GM21786 (cell line): ENCODE data around the gene MYL3.

ENCODE experiments used
- ATAC-seq: cut with Tn5 transposase; IDR thresholded peaks from one replicate; pipeline ENCODE4 v1.9.1; 2021; ENCODE audit not compliant: unreplicated experiment

MYL3 gene

GRCh38 chr3:46851364-46852333 is 11.6 kb downstream of the MYL3 start:
- ATAC-seq = no peak

- no peak for ATAC-seq
These were observed 12.8 kb downstream of the MYL3 start for GRCh38 chr3:46850468-46850779.

GRCh38 chr3:46849686-46850467 is 13.4 kb downstream of the MYL3 start:
- ATAC-seq = no peak

- ATAC-seq = no peak
These were observed 14.1 kb downstream of the MYL3 start for GRCh38 chr3:46849045-46849631.

- no peak for ATAC-seq
These were observed 14.8 kb downstream of the MYL3 start for GRCh38 chr3:46848271-46849044.

- no peak for ATAC-seq
These were observed 15.5 kb downstream of the MYL3 start for GRCh38 chr3:46847744-46848143.

GRCh38 chr3:46846624-46847542 is 16.4 kb downstream of the MYL3 start:
- no peak for ATAC-seq

GRCh38 chr3:46845860-46846623 is 17.2 kb downstream of the MYL3 start:
- peak; percentile 63 for ATAC-seq

- ATAC-seq = peak; percentile 69
These were observed 17.8 kb downstream of the MYL3 start for GRCh38 chr3:46845397-46845859.

GRCh38 chr3:46844881-46845312 is 18.3 kb downstream of the MYL3 start:
- ATAC-seq = no peak

- ATAC-seq = no peak
These were observed 18.8 kb downstream of the MYL3 start for GRCh38 chr3:46844397-46844796.

GRCh38 chr3:46843508-46843907 is 19.7 kb downstream of the MYL3 start:
- ATAC-seq = no peak

GRCh38 chr3:46840491-46840890 is 22.8 kb downstream of the MYL3 start:
- no peak for ATAC-seq

GRCh38 chr3:46838301-46838700 is 24.9 kb downstream of the MYL3 start:
- no peak for ATAC-seq

- ATAC-seq = no peak
These were observed 27.8 kb downstream of the MYL3 start for GRCh38 chr3:46835491-46835890.

- no peak for ATAC-seq
These were observed 28.2 kb downstream of the MYL3 start for GRCh38 chr3:46835054-46835453.

- ATAC-seq = no peak
These were observed 29.6 kb downstream of the MYL3 start for GRCh38 chr3:46833346-46834300.

- no peak for ATAC-seq
These were observed 31.4 kb downstream of the MYL3 start for GRCh38 chr3:46831841-46832240.
